ENCODE results near the gene PBX1. TPM values are rescaled to one million over a fixed set of nuclear protein-coding genes. Genes with fewer than 3 reads are reported as not detected.
A peak's percentile ranks its signal among the peaks of the same experiment; 100 is the strongest.

The PBX1 gene
- total RNA-seq, 6 experiments from 2014 or later: 3.1 to 7.9 (median 6.9) TPM

- 28% methylated on average over 6 of the region's 7 CpGs for WGBS (ENCODE audit: insufficient coverage, low coverage, low lambda C conversion rate, missing lambda C conversion rate)
Measured at GRCh38 chr1:164671966-164672571, 113.1 kb downstream of the PBX1 start.

GRCh38 chr1:164672588-164672987, 113.6 kb downstream of the PBX1 start:
- no peak for ATAC-seq
- WGBS (ENCODE audit: insufficient coverage, low coverage, low lambda C conversion rate, missing lambda C conversion rate): 71% methylated on average over 3 of the region's 3 CpGs
- no peaks in the 10 kb centered on the region for H3K9me3 ChIP-seq
- intact Hi-C loops (cut with DNase I): loop anchor here in 1 of 2 donors (10.0 kb wide), 1 partner anchor 112 kb away; no protein-coding TSS in a partner anchor
- no peak for TF ChIP-seq POLR2A (IDR thresholded peaks at IDR 0.05)
- TF ChIP-seq CTCF (IDR thresholded peaks at IDR 0.05): no peak
- H3K4me1 ChIP-seq: peaks cover 0 to 10% (median 0%) of the 10 kb centered on the region in 4 donors
- H3K27me3 ChIP-seq: no peaks in the 10 kb centered on the region
- H3K27ac ChIP-seq: no peak overlapping the region
- DNase-seq: no peak
- no peak overlapping the region for H3K4me3 ChIP-seq
- no peaks in the 10 kb centered on the region for H3K36me3 ChIP-seq

More at GRCh38 chr1:164671966-164672571, 113.1 kb downstream of the PBX1 start:
- ATAC-seq (peak in 2 of 4 donors; percentile 28 to 36), DNase-seq (no peak)
- Histone ChIP-seq H3K27ac (no peak overlapping the region), H3K27me3 (no peaks in the 10 kb centered on the region), H3K9me3 (no peaks in the 10 kb centered on the region), H3K36me3 (no peaks in the 10 kb centered on the region), H3K4me3 (no peak overlapping the region), H3K4me1 (peaks cover 0 to 10% (median 0%) of the 10 kb centered on the region in 4 donors)
- intact Hi-C loops (cut with DNase I): loop anchor here in 1 of 2 donors (10.0 kb wide), 1 partner anchor 113 kb away; no protein-coding TSS in a partner anchor
- TF ChIP-seq POLR2A (IDR thresholded peaks at IDR 0.05) (no peak), CTCF (IDR thresholded peaks at IDR 0.05) (no peak)

- Histone ChIP-seq H3K4me1 (peaks cover 0 to 10% (median 0%) of the 10 kb centered on the region in 4 donors), H3K27ac (no peak overlapping the region), H3K9me3 (no peaks in the 10 kb centered on the region), H3K4me3 (no peak overlapping the region), H3K27me3 (no peaks in the 10 kb centered on the region), H3K36me3 (no peaks in the 10 kb centered on the region)
- TF ChIP-seq POLR2A (IDR thresholded peaks at IDR 0.05) (no peak), CTCF (IDR thresholded peaks at IDR 0.05) (peak; percentile 5 to 47 (median 31))
- ATAC-seq: peak in 2 of 4 donors; percentile 34 to 41
- DNase-seq: no peak
- intact Hi-C loops (cut with DNase I): loop anchor here in 1 of 2 donors (10.0 kb wide), 1 partner anchor 111 kb away; no protein-coding TSS in a partner anchor
- 85% methylated on average over 14 of the region's 14 CpGs for WGBS (ENCODE audit: insufficient coverage, low coverage, low lambda C conversion rate, missing lambda C conversion rate)
Measured at GRCh38 chr1:164673584-164674214, 114.7 kb downstream of the PBX1 start.

GRCh38 chr1:164675342-164675904, 116.4 kb downstream of the PBX1 start:
- H3K9me3 ChIP-seq: no peaks in the 10 kb centered on the region
- H3K4me3 ChIP-seq: no peak overlapping the region
- no peaks in the 10 kb centered on the region for H3K36me3 ChIP-seq
- H3K27ac ChIP-seq: no peak overlapping the region
- ATAC-seq (no peak), DNase-seq (no peak)
- no peaks in the 10 kb centered on the region for H3K27me3 ChIP-seq
- TF ChIP-seq POLR2A (IDR thresholded peaks at IDR 0.05) (no peak), CTCF (IDR thresholded peaks at IDR 0.05) (no peak)
- peaks cover 0 to 10% (median 0%) of the 10 kb centered on the region in 4 donors for H3K4me1 ChIP-seq
- WGBS (ENCODE audit: insufficient coverage, low coverage, low lambda C conversion rate, missing lambda C conversion rate): 77% methylated on average over 3 of the region's 4 CpGs
- intact Hi-C loops (cut with DNase I): loop anchor here in 1 of 2 donors (10.0 kb wide), 1 partner anchor 109 kb away; no protein-coding TSS in a partner anchor

Data from right lobe of liver (tissue), 6 donors.